Measurements from ENCODE around the gene S100B.

GRCh38 chr21:46607636-46608035, 2.8 kb upstream of the S100B start:
- TF ChIP-seq CTCF (IDR thresholded peaks at IDR 0.05), result no peak
- no peak for TF ChIP-seq POLR2A (IDR thresholded peaks at IDR 0.05)

Measured in Peyer's patch (tissue), 4 donors.